ENCODE results near the gene ANKRD31. TPM values are rescaled to one million over a fixed set of nuclear protein-coding genes. Genes with fewer than 3 reads are reported as not detected.

Gene ANKRD31
- total and polyA plus RNA-seq, 7 donors, result 0.01 to 0.11 (median 0.06) TPM; not detected in 2

- no peaks in the 10 kb centered on the region for H3K27me3 ChIP-seq (ENCODE audit: insufficient read depth in 3 of 3, low read length in 2 of 3)
- H3K4me1 ChIP-seq, result no peaks in the 10 kb centered on the region
- no peak overlapping the region for H3K27ac ChIP-seq
- no peak for TF ChIP-seq CTCF (IDR thresholded peaks at IDR 0.05)
- 44 to 55% (median 45%) methylated on average over 2 of the region's 2 CpGs for WGBS, 3 donors
- ATAC-seq (no peak), DNase-seq (no peak)
- intact Hi-C loops (cut with DNase I), result no loop called here
- H3K4me3 ChIP-seq, result no peak overlapping the region
- H3K36me3 ChIP-seq (ENCODE audit: insufficient read depth in 1 of 2, low read depth in 1 of 2), result no peaks in the 10 kb centered on the region
- no peaks in the 10 kb centered on the region for H3K9me3 ChIP-seq
Observed at GRCh38 chr5:75148051-75148450, 88.6 kb downstream of the ANKRD31 start.

- TF ChIP-seq CTCF (IDR thresholded peaks at IDR 0.05), result no peak
- H3K4me3 ChIP-seq, result no peak overlapping the region
- ATAC-seq, result no peak
- no peaks in the 10 kb centered on the region for H3K9me3 ChIP-seq
- no peaks in the 10 kb centered on the region for H3K27me3 ChIP-seq (ENCODE audit: insufficient read depth in 3 of 3, low read length in 2 of 3)
- no peak for DNase-seq
- no peaks in the 10 kb centered on the region for H3K4me1 ChIP-seq
- H3K27ac ChIP-seq, result no peak overlapping the region
- no peaks in the 10 kb centered on the region for H3K36me3 ChIP-seq (ENCODE audit: insufficient read depth in 1 of 2, low read depth in 1 of 2)
- 34 to 46% (median 45%) methylated on average over 2 of the region's 2 CpGs for WGBS, 3 donors
- intact Hi-C loops (cut with DNase I), result no loop called here
Observed at GRCh38 chr5:75142566-75143136, 94.0 kb downstream of the ANKRD31 start.

- no peaks in the 10 kb centered on the region for H3K4me1 ChIP-seq
- no peak for ATAC-seq
- TF ChIP-seq CTCF (IDR thresholded peaks at IDR 0.05), result no peak
- H3K36me3 ChIP-seq (ENCODE audit: insufficient read depth in 1 of 2, low read depth in 1 of 2), result no peaks in the 10 kb centered on the region
- DNase-seq, result no peak
- WGBS, 3 donors, result 94 to 96% (median 95%) methylated on average over 3 of the region's 3 CpGs
- no peaks in the 10 kb centered on the region for H3K9me3 ChIP-seq
- H3K27ac ChIP-seq, result no peak overlapping the region
- H3K4me3 ChIP-seq, result no peak overlapping the region
- no peaks in the 10 kb centered on the region for H3K27me3 ChIP-seq (ENCODE audit: insufficient read depth in 3 of 3, low read length in 2 of 3)
- intact Hi-C loops (cut with DNase I), result no loop called here
Observed at GRCh38 chr5:75140277-75140676, 96.4 kb downstream of the ANKRD31 start.

GRCh38 chr5:75138689-75139088 is 98.0 kb downstream of the ANKRD31 start:
- Histone ChIP-seq H3K27me3 (ENCODE audit: insufficient read depth in 3 of 3, low read length in 2 of 3) (no peaks in the 10 kb centered on the region), H3K36me3 (ENCODE audit: insufficient read depth in 1 of 2, low read depth in 1 of 2) (no peaks in the 10 kb centered on the region), H3K9me3 (no peaks in the 10 kb centered on the region), H3K4me3 (no peak overlapping the region), H3K4me1 (no peaks in the 10 kb centered on the region), H3K27ac (no peak overlapping the region)
- TF ChIP-seq CTCF (IDR thresholded peaks at IDR 0.05), result no peak
- intact Hi-C loops (cut with DNase I), result no loop called here
- DNase-seq, result no peak
- ATAC-seq, result no peak

GRCh38 chr5:75130818-75131349 is 105.8 kb downstream of the ANKRD31 start:
- DNase-seq (no peak), ATAC-seq (no peak)
- 94 to 96% (median 96%) methylated on average over 21 of the region's 21 CpGs for WGBS, 3 donors
- Histone ChIP-seq H3K27me3 (ENCODE audit: insufficient read depth in 3 of 3, low read length in 2 of 3) (no peaks in the 10 kb centered on the region), H3K9me3 (no peaks in the 10 kb centered on the region), H3K36me3 (ENCODE audit: insufficient read depth in 1 of 2, low read depth in 1 of 2) (no peaks in the 10 kb centered on the region), H3K27ac (no peak overlapping the region), H3K4me3 (no peak overlapping the region), H3K4me1 (no peaks in the 10 kb centered on the region)
- intact Hi-C loops (cut with DNase I), result no loop called here
- TF ChIP-seq CTCF (IDR thresholded peaks at IDR 0.05), result no peak
